ENCODE measurements around the gene ADAP2.
"Not testable (repeated sequence)": the region's sequence is repeated elsewhere in the genome, so short reads cannot be mapped to it uniquely, and the experiment has no call there.

Gene ADAP2

DNA sequence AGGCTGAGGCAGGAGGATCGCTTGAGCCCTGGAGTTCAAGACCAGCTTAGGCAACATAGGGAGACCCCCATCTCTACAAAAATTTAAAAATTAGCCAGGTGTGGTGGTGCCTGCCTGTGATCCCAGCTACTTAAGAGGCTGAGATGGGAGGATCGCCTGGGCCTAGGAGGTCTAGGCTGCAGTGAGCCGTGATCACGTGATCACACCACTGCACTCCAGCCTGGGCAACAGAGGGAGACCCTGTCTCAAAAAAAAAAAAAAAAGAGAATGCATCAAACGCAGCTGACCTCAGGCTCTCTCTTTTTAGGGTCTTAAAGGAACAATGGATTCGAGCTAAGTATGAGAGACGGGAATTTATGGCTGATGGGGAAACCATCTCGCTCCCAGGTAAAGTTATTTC lies 9.8 kb downstream of the ADAP2 start:
- H3K27me3 ChIP-seq (ENCODE audit: control insufficient read depth, insufficient read depth, low read length); H3K4me1 ChIP-seq (ENCODE audit: control insufficient read depth, insufficient read depth, low read length); H3K9ac ChIP-seq (ENCODE audit: low read depth, low read length); H3K4me3 ChIP-seq (ENCODE audit: low read depth, low read length); H3K9me3 ChIP-seq (ENCODE audit: control insufficient read depth, insufficient read depth, low read length); H3K36me3 ChIP-seq (ENCODE audit: control insufficient read depth, insufficient read depth, low read length); H3K27ac ChIP-seq (ENCODE audit: low read depth, low read length): not testable (repeated sequence)

DNA sequence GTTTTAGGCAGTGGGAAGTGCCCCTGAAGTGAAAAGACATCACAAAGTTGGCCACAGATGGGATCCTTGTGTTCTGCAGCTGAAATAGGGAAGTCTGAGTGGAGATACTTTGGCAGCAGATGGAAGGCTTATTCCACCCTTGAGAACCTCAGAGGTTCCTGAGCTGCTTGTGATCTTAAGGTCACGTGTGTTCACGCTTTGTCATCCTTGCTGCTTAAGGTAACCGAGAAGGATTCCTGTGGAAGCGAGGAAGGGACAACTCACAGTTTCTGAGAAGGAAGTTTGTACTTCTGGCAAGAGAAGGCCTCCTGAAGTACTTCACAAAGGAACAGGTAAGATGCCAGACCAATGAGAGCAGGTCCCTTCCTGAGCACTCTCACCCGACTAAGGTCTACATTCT lies 12.2 kb downstream of the ADAP2 start:
- Histone ChIP-seq H3K27ac (ENCODE audit: low read depth, low read length) (no peak overlapping the region), H3K36me3 (ENCODE audit: control insufficient read depth, insufficient read depth, low read length) (no peaks in the 10 kb centered on the region), H3K4me1 (ENCODE audit: control insufficient read depth, insufficient read depth, low read length) (no peaks in the 10 kb centered on the region), H3K27me3 (ENCODE audit: control insufficient read depth, insufficient read depth, low read length) (no peaks in the 10 kb centered on the region; the same call in 1 of the 2 replicates), H3K9me3 (ENCODE audit: control insufficient read depth, insufficient read depth, low read length) (no peaks in the 10 kb centered on the region), H3K9ac (ENCODE audit: low read depth, low read length) (no peak overlapping the region), H3K4me3 (ENCODE audit: low read depth, low read length) (no peak overlapping the region)

DNA sequence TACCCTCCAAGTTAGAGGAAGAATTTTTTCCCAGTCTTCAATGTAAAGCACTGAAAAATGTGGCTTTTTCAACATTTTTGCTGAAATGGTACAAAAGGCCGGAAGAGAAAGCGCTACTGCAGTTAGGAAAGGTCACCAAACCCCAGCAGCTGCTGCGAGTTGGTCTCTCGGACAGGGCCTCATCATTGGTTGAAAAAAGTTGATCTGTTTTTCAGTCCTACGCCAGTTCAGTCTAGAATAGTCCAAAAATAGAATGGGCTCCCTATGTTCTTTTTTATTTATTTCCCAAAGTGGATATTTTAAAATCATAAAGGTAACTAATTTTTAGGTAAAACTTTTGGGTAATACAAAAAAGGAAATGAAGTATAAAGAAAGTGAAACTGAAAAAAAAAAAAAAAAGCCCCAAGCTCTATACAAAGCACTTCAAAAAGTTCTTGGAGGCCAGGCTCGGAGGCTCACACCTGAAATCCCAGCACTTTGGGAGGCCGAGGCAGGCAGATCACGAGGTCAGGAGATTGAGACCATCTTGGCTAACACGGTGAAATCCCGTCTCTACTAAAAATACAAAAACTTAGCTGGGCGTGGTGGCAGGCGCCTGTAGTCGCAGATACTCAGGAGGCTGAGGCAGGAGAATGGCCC lies 17.4 kb downstream of the ADAP2 start:
- Histone ChIP-seq H3K27me3 (ENCODE audit: control insufficient read depth, insufficient read depth, low read length) (no peaks in the 10 kb centered on the region), H3K4me3 (ENCODE audit: low read depth, low read length) (no peak overlapping the region), H3K27ac (ENCODE audit: low read depth, low read length) (no peak overlapping the region), H3K9me3 (ENCODE audit: control insufficient read depth, insufficient read depth, low read length) (no peaks in the 10 kb centered on the region), H3K9ac (ENCODE audit: low read depth, low read length) (no peak overlapping the region), H3K36me3 (ENCODE audit: control insufficient read depth, insufficient read depth, low read length) (no peaks in the 10 kb centered on the region), H3K4me1 (ENCODE audit: control insufficient read depth, insufficient read depth, low read length) (no peaks in the 10 kb centered on the region)

DNA sequence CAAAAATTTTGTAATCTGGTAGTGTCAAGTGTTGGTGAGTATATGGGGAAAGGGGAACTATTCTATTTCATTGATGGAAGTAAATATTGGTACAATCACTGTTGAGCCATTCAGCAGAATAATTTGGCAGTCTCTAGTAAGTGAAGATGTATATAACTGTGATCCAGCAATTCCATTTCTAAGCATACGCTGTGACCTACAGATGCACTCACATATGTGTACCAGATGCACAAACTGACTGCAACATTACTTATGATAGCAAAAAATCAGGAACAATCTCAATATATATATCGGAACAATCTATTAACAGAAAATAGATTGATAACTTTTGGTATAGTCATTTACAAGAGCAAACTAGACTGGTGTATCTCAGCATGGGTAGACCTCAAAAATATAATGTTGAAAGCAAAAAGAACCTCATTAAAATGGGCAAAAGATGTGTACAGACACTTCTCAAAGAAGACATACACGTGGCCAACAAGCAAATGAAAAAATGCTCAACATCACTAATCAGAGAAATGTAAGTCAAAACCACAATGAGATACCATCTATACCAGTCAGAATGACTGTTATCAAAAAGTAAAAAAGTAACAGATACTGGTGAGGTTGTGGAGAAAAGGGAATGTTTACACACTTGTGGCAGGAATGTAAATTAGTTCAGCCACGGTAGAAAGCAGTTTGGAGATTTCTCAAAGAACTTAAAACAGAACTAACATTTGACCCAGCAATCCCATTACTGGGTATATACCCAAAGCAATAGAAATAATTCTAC lies 20.7 kb downstream of the ADAP2 start:
- H3K27me3 ChIP-seq (ENCODE audit: control insufficient read depth, insufficient read depth, low read length) = no peaks in the 10 kb centered on the region

DNA sequence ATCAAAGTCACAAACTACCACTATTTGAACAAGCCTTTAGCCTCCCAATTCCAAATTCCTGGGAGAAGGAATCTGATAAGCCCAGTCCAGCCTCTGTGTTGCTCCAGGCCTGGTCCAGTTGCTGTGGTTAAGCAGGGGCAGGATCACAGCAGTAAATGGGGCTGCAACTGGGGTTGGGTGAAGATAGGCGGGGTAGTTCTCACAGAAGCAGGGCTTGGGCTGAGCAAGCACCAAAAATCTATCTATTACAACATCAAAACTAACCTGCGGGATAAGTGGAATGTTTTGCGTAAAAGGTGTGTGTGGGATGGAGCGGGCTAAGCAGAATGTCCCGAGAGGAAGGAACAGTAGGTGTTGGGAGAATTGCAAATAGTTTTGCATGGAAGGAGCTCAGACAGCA lies 26.1 kb downstream of the ADAP2 start:
- Histone ChIP-seq H3K27me3 (ENCODE audit: control insufficient read depth, insufficient read depth, low read length) (no peaks in the 10 kb centered on the region), H3K4me1 (ENCODE audit: control insufficient read depth, insufficient read depth, low read length) (no peaks in the 10 kb centered on the region), H3K9me3 (ENCODE audit: control insufficient read depth, insufficient read depth, low read length) (no peaks in the 10 kb centered on the region)

More for the DNA sequence above, 20.7 kb downstream of the ADAP2 start:
- H3K4me3 ChIP-seq (ENCODE audit: low read depth, low read length) = no peak overlapping the region
- no peaks in the 10 kb centered on the region for H3K9me3 ChIP-seq (ENCODE audit: control insufficient read depth, insufficient read depth, low read length)
- no peaks in the 10 kb centered on the region for H3K4me1 ChIP-seq (ENCODE audit: control insufficient read depth, insufficient read depth, low read length)
- no peak overlapping the region for H3K9ac ChIP-seq (ENCODE audit: low read depth, low read length)
- H3K36me3 ChIP-seq (ENCODE audit: control insufficient read depth, insufficient read depth, low read length) = no peaks in the 10 kb centered on the region
- H3K27ac ChIP-seq (ENCODE audit: low read depth, low read length) = no peak overlapping the region

DNA sequence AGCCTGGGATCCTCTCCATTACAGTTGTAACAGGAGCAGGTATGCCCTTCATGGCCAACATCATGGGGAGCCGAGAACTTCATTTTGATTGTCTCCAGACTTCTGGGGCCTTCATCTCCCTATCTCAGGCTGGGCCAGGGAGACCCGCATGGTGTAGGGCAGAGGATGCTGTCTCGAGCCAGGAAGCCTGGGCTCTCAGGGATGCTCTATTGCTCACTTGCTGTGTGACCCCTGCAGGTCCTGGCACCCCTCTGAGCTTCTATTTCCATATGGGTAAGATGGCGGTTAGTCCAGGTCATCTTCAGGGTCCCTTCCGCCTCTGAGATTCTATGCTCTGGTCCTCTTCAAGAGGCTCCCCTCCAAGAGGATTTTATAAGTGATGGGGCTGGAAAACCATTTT lies 28.4 kb downstream of the ADAP2 start:
- Histone ChIP-seq H3K4me3 (ENCODE audit: low read depth, low read length) (no peak overlapping the region), H3K4me1 (ENCODE audit: control insufficient read depth, insufficient read depth, low read length) (no peaks in the 10 kb centered on the region), H3K27me3 (ENCODE audit: control insufficient read depth, insufficient read depth, low read length) (no peaks in the 10 kb centered on the region), H3K9me3 (ENCODE audit: control insufficient read depth, insufficient read depth, low read length) (no peaks in the 10 kb centered on the region), H3K36me3 (ENCODE audit: control insufficient read depth, insufficient read depth, low read length) (no peaks in the 10 kb centered on the region), H3K9ac (ENCODE audit: low read depth, low read length) (no peak overlapping the region), H3K27ac (ENCODE audit: low read depth, low read length) (no peak overlapping the region)

More for the DNA sequence above, 26.1 kb downstream of the ADAP2 start:
- no peak overlapping the region for H3K9ac ChIP-seq (ENCODE audit: low read depth, low read length)
- no peak overlapping the region for H3K27ac ChIP-seq (ENCODE audit: low read depth, low read length)
- no peak overlapping the region for H3K4me3 ChIP-seq (ENCODE audit: low read depth, low read length)
- no peaks in the 10 kb centered on the region for H3K36me3 ChIP-seq (ENCODE audit: control insufficient read depth, insufficient read depth, low read length)

DNA sequence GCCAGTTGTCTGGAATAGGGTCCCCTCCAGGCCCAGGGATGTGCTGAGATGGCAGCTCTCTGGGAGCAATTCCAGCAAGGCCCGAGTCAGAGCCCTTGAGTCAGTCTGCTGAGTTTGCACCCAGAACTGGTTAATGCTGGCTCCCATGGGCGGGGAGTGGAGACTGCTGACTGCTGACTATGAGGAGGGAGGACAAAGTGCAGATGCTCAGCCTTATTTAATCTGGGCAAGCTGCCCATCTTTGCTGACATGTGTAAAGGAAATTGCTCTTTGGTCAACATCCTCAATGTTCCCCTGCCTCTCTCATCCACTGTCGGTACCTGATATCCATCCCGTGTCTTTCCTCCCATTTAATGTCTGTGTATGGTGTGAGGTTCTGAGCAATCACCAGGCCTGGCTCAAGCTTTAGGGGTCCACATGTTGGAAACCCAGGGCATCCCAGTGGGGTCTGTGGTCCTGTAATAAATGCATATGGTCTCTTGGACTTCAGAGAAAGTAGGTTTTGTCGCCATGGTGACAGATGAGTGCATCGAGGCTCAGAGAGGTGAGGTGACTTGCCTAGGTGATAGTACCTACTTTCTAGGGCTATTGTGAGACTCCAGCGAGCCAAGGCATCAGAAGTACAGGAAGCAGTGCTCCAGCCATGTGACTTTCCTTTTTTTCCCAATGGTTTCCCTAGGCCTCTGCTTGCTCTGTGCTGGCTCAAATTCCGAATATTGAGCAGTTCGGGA lies 29.1 kb downstream of the ADAP2 start:
- Histone ChIP-seq H3K27me3 (ENCODE audit: control insufficient read depth, insufficient read depth, low read length) (no peaks in the 10 kb centered on the region), H3K36me3 (ENCODE audit: control insufficient read depth, insufficient read depth, low read length) (no peaks in the 10 kb centered on the region), H3K9ac (ENCODE audit: low read depth, low read length) (no peak overlapping the region), H3K4me1 (ENCODE audit: control insufficient read depth, insufficient read depth, low read length) (no peaks in the 10 kb centered on the region), H3K27ac (ENCODE audit: low read depth, low read length) (no peak overlapping the region), H3K4me3 (ENCODE audit: low read depth, low read length) (no peak overlapping the region), H3K9me3 (ENCODE audit: control insufficient read depth, insufficient read depth, low read length) (no peaks in the 10 kb centered on the region)

DNA sequence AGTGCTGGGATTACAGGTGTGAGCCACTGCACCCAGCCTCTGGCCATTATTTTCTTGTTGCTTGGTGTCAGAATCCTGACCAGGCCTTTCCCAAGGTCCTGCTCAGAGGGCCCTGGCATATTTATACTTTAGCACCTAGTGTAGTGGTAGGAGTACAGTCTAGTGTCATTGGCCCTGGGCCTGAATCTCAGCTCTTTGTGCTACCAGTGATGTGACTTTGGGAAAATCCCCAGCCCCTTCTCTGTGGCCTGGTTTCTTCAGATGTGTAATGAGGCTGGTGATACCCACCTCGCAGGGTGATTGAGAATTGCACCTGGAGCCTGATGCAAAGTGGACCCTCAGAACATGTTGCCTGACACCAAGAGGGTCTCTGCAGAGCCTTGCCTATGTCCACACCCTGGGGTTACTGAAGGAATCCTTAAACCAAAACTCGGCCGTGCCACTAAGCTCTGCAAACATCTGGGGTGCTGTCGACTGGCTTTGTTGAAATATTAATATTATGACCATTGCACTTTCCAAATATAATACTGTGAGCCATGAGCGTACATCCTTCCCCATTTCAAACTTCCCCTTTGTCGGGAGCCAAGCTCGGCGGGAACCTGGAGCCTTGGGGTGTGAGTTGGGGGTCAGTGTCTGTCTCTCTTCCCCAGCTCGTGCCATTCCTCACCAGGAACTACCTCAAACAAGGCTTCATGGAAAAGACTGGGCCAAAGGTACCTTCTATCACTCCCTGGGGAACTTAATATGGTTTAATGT lies 31.1 kb downstream of the ADAP2 start:
- no peak overlapping the region for H3K27ac ChIP-seq (ENCODE audit: low read depth, low read length)
- no peaks in the 10 kb centered on the region for H3K9me3 ChIP-seq (ENCODE audit: control insufficient read depth, insufficient read depth, low read length)
- H3K36me3 ChIP-seq (ENCODE audit: control insufficient read depth, insufficient read depth, low read length) = no peaks in the 10 kb centered on the region
- H3K9ac ChIP-seq (ENCODE audit: low read depth, low read length) = no peak overlapping the region
- H3K27me3 ChIP-seq (ENCODE audit: control insufficient read depth, insufficient read depth, low read length) = no peaks in the 10 kb centered on the region
- no peak overlapping the region for H3K4me3 ChIP-seq (ENCODE audit: low read depth, low read length)
- peaks cover 6% of the 10 kb centered on the region; the same call in 1 of the 2 replicates for H3K4me1 ChIP-seq (ENCODE audit: control insufficient read depth, insufficient read depth, low read length)

DNA sequence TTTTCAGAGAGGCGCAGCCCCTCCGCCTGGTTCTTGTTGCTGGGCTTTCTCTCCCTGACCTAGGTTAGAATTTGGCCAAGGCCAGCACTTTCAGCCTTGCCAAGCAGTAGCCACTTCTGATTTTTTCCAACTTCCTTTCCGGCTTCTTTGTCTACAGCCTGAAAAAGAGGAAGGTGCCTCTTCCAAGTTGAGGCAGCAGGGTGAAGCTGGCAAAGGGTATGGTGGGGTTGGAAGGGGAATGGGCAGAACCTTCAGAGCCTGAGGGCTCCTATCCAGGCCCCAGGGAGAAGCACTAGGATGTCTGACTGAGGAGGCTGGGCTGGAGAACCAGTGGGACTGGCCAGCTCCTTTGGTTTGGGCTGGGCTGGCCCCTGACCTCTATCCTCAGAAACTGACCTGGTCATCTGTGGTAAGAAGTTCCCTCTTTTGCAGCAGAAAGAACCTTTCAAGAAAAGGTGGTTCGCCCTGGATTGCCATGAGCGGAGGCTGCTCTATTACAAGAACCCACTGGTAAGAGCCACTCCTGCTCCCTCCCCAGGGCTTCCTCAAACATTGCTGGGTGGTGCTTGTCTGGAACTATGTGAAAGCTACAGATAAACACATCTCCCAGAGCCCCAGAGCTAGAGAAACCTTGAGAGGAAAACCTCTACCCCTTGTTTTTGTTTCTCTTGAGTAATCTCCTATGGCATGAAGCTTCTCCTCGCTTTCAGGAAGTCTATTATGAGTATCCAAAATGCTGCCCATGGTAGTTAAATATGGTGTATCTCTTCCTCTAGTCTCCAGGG lies 32.5 kb downstream of the ADAP2 start:
- Histone ChIP-seq H3K9ac (ENCODE audit: low read depth, low read length) (no peak overlapping the region), H3K4me3 (ENCODE audit: low read depth, low read length) (no peak overlapping the region), H3K36me3 (ENCODE audit: control insufficient read depth, insufficient read depth, low read length) (no peaks in the 10 kb centered on the region), H3K27me3 (ENCODE audit: control insufficient read depth, insufficient read depth, low read length) (no peaks in the 10 kb centered on the region), H3K9me3 (ENCODE audit: control insufficient read depth, insufficient read depth, low read length) (no peaks in the 10 kb centered on the region), H3K27ac (ENCODE audit: low read depth, low read length) (no peak overlapping the region), H3K4me1 (ENCODE audit: control insufficient read depth, insufficient read depth, low read length) (peaks cover 6% of the 10 kb centered on the region; the same call in 1 of the 2 replicates)

DNA sequence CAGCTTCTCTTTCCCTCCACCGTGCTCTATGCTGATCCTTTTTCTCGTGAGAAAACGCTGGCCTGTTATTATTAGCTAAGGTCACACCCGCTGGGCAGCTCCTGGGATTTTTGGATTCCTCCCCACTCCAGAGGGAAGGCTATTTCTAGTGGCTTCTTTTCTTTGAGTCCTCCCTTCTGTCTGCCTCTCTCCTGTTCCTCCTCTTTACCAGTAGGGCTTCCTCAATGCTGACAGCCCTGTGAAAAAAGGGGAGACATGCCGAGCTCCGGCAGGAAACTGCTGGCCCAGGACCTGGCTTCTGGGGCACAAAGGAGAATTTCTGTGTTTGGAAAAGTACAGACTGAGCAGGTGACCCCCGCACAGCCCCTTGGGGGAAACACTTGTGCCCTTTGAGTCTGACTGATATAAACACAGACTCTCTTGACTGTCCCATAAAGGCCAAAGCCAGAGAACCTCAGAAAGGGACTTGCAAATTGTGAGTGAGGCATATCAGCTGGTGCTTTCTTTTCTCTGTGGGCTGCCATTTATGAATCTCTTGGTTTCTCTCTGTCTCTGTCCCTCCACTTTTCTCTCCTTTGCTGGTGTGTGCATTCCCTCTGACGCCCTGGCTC lies 35.1 kb downstream of the ADAP2 start:
- Histone ChIP-seq H3K4me1 (ENCODE audit: control insufficient read depth, insufficient read depth, low read length) (peaks cover 6% of the 10 kb centered on the region; the same call in 1 of the 2 replicates), H3K27me3 (ENCODE audit: control insufficient read depth, insufficient read depth, low read length) (no peaks in the 10 kb centered on the region), H3K9me3 (ENCODE audit: control insufficient read depth, insufficient read depth, low read length) (no peaks in the 10 kb centered on the region), H3K27ac (ENCODE audit: low read depth, low read length) (no peak overlapping the region), H3K4me3 (ENCODE audit: low read depth, low read length) (no peak overlapping the region), H3K9ac (ENCODE audit: low read depth, low read length) (no peak overlapping the region), H3K36me3 (ENCODE audit: control insufficient read depth, insufficient read depth, low read length) (no peaks in the 10 kb centered on the region)
